Right cardiac atrium (tissue), 5 donors: ENCODE data around the gene TRIM40. TPM values are rescaled to one million over a fixed set of nuclear protein-coding genes. Genes with fewer than 3 reads are reported as not detected.
"Not testable (repeated sequence)": the region's sequence is repeated elsewhere in the genome, so short reads cannot be mapped to it uniquely, and the experiment has no call there.

Source experiments
- ATAC-seq, 2 donors: fragments of 200-7000 bp; cut with Tn5 transposase; one replicate each; pipeline versions ENCODE4 v1.8.0 to v1.9.1; 2020; ENCODE audit warnings: moderate library complexity in 2 of 2, mild to moderate bottlenecking in 1 of 2
- DNase-seq, 3 donors: peaks; one replicate each; pipeline ENCODE4 v3.0.0-alpha.2; 2020
- H3K27ac ChIP-seq: one replicate; pipeline ENCODE4 v1.5.1; 2013; ENCODE audit warnings: mild to moderate bottlenecking, low read length, control low read depth, moderate library complexity
- H3K27me3 ChIP-seq: one replicate; pipeline ENCODE4 v1.6.1; 2013; ENCODE audit not compliant: control insufficient read depth, insufficient read depth
- H3K4me1 ChIP-seq: one replicate; pipeline ENCODE4 v1.6.1; 2013; ENCODE audit warnings: low read length; ENCODE audit not compliant: control insufficient read depth, insufficient read depth
- H3K4me3 ChIP-seq: one replicate; pipeline ENCODE4 v1.5.1; 2013; ENCODE audit warnings: low read length, control low read depth
- H3K9me3 ChIP-seq: one replicate; pipeline ENCODE4 v1.6.1; 2013; ENCODE audit warnings: low read length; ENCODE audit not compliant: control insufficient read depth
- WGBS: extraction: QIAGEN DNeasy Blood & Tissue Kit; methylation state at CpG from one replicate; pipeline ENCODE4 v1.1.7; 2013; 5-methylcytosine and 5-hydroxymethylcytosine counted together
- intact Hi-C, 4 donors: fragments of 100-400 bp; cut with DNase I; formaldehyde crosslinking; loops; one replicate each; pipeline versions ENCODE4 v1.11.0 to v1.14.0; 2022 to 2023
- polyA plus RNA-seq: library from polyadenylated mRNA; stranded (reverse); fragments of 200-250 nt; gene quantifications from one replicate; pipeline ENCODE4 v1.2.3, GENCODE V29; 2013
- total RNA-seq, 4 donors: library from RNA; stranded (reverse); fragmentation: NEBNext Ultra II Directional; extraction: Animal tissue kit (Norgen Biotek cat#: 25700); gene quantifications; one replicate each; pipeline ENCODE4 v1.2.1, GENCODE V29; 2021
- donor health status: healthy with polysubstance abuse.
- donor health status: DM: no; HTN: yes; CAD: no.
- donor health status: DM: no; HTN: no; CAD: no.
- donor health status: DM: no; HTN: yes; CAD: no; lungs with severe emphysema.
- donor health status: DM: yes; HTN: yes; CAD: no.

The TRIM40 gene
- total and polyA plus RNA-seq, 5 donors, result not detected

- Histone ChIP-seq H3K4me3 (no peak overlapping the region), H3K9me3 (no peaks in the 10 kb centered on the region), H3K27ac (no peak overlapping the region), H3K4me1 (peaks cover 2% of the 10 kb centered on the region), H3K27me3 (no peaks in the 10 kb centered on the region)
- no peak for ATAC-seq
- intact Hi-C loops, result no loop called here
- no peak for DNase-seq
- 68% methylated on average over 3 of the region's 3 CpGs for WGBS
Measured at GRCh38 chr6:30158475-30159040, 22.6 kb downstream of the TRIM40 start.

GRCh38 chr6:30160008-30160784, 24.3 kb downstream of the TRIM40 start:
- DNase-seq (no peak), ATAC-seq (no peak)
- WGBS, result 91% methylated on average over 17 of the region's 17 CpGs
- Histone ChIP-seq H3K4me1 (peaks cover 2% of the 10 kb centered on the region), H3K4me3 (no peak overlapping the region), H3K9me3 (no peaks in the 10 kb centered on the region), H3K27me3 (no peaks in the 10 kb centered on the region), H3K27ac (no peak overlapping the region)
- intact Hi-C loops, result no loop called here

- ATAC-seq (no peak), DNase-seq (no peak)
- H3K27ac ChIP-seq, result no peak within 1 kb of the TSS
- H3K4me1 ChIP-seq, result peaks cover 2% of the 10 kb centered on the region
- H3K27me3 ChIP-seq, result no peaks in the 10 kb centered on the region
- WGBS, result 69% methylated on average over 4 of the region's 4 CpGs
- H3K9me3 ChIP-seq, result no peaks in the 10 kb centered on the region
- intact Hi-C loops, result no loop called here
- H3K4me3 ChIP-seq, result no peak within 1 kb of the TSS
Measured at GRCh38 chr6:30160785-30161531, 25.0 kb downstream of the TRIM40 start, which contains the start of gene TRIM10. Gene TRIM10 (minus strand): TSS chr6:30161211. CDS start chr6:30160858, 353 bp downstream.

GRCh38 chr6:30162265-30163089, 26.5 kb downstream of the TRIM40 start:
- ATAC-seq (no peak), DNase-seq (no peak)
- H3K27ac ChIP-seq, result no peak overlapping the region
- H3K4me3 ChIP-seq, result no peak overlapping the region
- H3K9me3 ChIP-seq, result no peaks in the 10 kb centered on the region
- H3K4me1 ChIP-seq, result no peaks in the 10 kb centered on the region
- intact Hi-C loops, result no loop called here
- WGBS, result 82% methylated on average over 12 of the region's 12 CpGs
- no peaks in the 10 kb centered on the region for H3K27me3 ChIP-seq

GRCh38 chr6:30163090-30163917, 27.4 kb downstream of the TRIM40 start, which contains the start of gene TRIM15:
Gene TRIM15 (plus strand): TSS chr6:30163546. CDS start chr6:30163685, 139 bp downstream.
- no peak within 1 kb of the TSS for H3K27ac ChIP-seq
- WGBS, result 76% methylated on average over 31 of the region's 31 CpGs
- H3K27me3 ChIP-seq, result no peaks in the 10 kb centered on the region
- no peak within 1 kb of the TSS for H3K4me3 ChIP-seq
- DNase-seq (no peak), ATAC-seq (peak in 1 of 2 donors; percentile 64)
- no peaks in the 10 kb centered on the region for H3K4me1 ChIP-seq
- H3K9me3 ChIP-seq, result no peaks in the 10 kb centered on the region
- intact Hi-C loops, result no loop called here

GRCh38 chr6:30163918-30164654, 28.1 kb downstream of the TRIM40 start:
- no peak for ATAC-seq
- WGBS, result 90% methylated on average over 16 of the region's 16 CpGs
- intact Hi-C loops, result no loop called here
- H3K27ac ChIP-seq, result no peak overlapping the region
- no peaks in the 10 kb centered on the region for H3K9me3 ChIP-seq
- H3K4me1 ChIP-seq, result no peaks in the 10 kb centered on the region
- DNase-seq, result no peak
- H3K27me3 ChIP-seq, result no peaks in the 10 kb centered on the region
- H3K4me3 ChIP-seq, result no peak overlapping the region

- Histone ChIP-seq H3K4me1 (no peaks in the 10 kb centered on the region), H3K27ac (no peak overlapping the region), H3K27me3 (no peaks in the 10 kb centered on the region), H3K9me3 (no peaks in the 10 kb centered on the region), H3K4me3 (no peak overlapping the region)
- DNase-seq (no peak), ATAC-seq (no peak)
- intact Hi-C loops, result no loop called here
- WGBS, result 80% methylated on average over 4 of the region's 4 CpGs
Measured at GRCh38 chr6:30164714-30165113, 28.8 kb downstream of the TRIM40 start.

- DNase-seq, H3K27ac ChIP-seq, H3K4me1 ChIP-seq, H3K4me3 ChIP-seq, H3K27me3 ChIP-seq, intact Hi-C loops, ATAC-seq, H3K9me3 ChIP-seq: not testable (repeated sequence)
- WGBS, result 89% methylated on average over 1 of the region's 1 CpG
Measured at GRCh38 chr6:30165238-30165637, 29.3 kb downstream of the TRIM40 start.

- H3K27me3 ChIP-seq, result no peaks in the 10 kb centered on the region
- H3K4me3 ChIP-seq, result no peak overlapping the region
- no peaks in the 10 kb centered on the region for H3K9me3 ChIP-seq
- DNase-seq (no peak), ATAC-seq (no peak)
- no peak overlapping the region for H3K27ac ChIP-seq
- H3K4me1 ChIP-seq, result no peaks in the 10 kb centered on the region
- WGBS, result 57% methylated on average over 6 of the region's 6 CpGs
- intact Hi-C loops, result no loop called here
Measured at GRCh38 chr6:30167101-30167500, 31.2 kb downstream of the TRIM40 start.
